Inferior parietal cortex (tissue), 1 donor: Measurements from ENCODE around the gene GALNT2.
A peak's percentile ranks its signal among the peaks of the same experiment; 100 is the strongest.

Experiments
- DNase-seq: peaks from one replicate; pipeline ENCODE4 v3.0.0-alpha.2; 2016; ENCODE audit errors: extremely low spot score

GALNT2 gene

DNA sequence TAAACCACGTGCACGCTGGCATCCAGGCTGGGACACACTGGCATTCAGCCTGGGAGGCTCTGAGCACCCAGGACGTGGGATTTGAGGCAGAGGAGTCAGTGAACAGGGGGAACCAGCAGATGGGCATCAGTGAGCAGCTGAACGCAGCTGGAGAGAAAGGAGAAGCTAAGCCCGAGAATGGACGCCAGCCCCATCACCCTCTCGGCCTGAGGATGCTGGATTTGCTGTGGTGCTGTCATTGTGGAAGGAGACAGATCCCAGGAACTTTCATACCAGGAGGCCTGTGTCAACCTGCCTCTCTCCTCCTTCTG lies 226.3 kb downstream of the GALNT2 start:
- no peak for DNase-seq

- DNase-seq: no peak
Observed at GRCh38 chr1:230295367-230295766, 228.3 kb downstream of the GALNT2 start.

DNA sequence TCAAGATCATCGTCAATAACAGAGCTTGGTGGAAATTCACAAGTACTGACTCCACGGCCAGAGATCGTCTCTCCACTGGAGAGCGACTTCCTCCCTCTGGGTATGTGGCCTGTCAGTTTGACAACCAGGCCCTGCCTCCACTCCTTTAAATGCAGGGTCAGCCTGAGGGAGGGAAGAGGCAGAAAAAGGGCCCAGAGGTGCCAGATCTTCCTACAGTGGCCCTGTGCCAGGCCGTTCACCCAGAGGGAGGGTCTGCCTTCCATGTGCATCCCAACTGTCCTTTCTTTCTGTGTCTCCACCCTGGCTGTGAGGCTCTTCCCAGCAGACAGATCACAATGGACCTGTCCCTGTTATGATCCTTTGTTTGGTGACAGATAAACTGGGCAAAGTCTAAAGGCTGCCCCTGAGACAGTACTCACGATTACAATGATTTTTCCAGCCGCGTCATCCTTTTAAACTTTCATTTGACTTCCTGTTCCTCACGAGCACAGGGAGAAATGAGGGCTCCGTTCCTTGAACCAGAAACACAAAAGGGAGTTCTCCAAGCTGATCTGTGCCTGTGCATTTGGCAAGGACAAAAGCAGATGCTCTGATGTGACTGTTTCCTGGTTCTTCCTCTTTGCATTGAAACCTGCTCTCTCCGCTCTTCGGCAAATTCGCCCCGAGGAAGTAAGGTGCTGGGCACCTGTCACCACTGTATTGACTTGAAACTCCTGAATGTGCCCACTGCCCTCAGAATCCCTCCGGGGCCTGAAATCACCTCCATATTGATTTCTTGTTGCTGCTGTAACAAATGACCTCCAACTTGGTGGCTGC lies 232.4 kb downstream of the GALNT2 start:
- no peak for DNase-seq

GRCh38 chr1:230300322-230301301 lies 233.6 kb downstream of the GALNT2 start:
- no peak for DNase-seq

DNA sequence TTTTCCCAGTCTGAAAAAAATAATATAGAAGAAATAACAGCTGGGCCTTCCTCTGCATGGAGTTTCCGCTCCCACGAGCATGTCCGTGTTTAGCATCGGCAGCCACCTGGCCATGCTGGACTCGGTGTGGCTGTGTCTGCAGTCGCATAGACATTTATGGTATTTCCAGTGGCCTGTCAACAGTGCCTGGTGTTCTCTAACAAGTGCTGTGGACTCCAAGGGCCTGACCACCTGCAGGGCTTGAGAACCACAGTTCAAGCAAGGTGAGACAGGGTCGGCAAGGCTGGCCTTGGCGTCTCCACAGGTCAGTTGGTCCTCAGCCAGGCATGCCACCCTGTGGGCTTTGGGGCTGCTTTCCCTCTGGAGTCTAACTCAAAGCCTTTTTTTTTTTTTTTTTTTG lies 234.3 kb downstream of the GALNT2 start:
- DNase-seq: no peak

GRCh38 chr1:230301822-230302221 lies 234.8 kb downstream of the GALNT2 start:
- DNase-seq: no peak

- no peak for DNase-seq
Observed at GRCh38 chr1:230303069-230303468, 236.0 kb downstream of the GALNT2 start.

GRCh38 chr1:230303822-230304221 lies 236.8 kb downstream of the GALNT2 start:
- no peak for DNase-seq

DNA sequence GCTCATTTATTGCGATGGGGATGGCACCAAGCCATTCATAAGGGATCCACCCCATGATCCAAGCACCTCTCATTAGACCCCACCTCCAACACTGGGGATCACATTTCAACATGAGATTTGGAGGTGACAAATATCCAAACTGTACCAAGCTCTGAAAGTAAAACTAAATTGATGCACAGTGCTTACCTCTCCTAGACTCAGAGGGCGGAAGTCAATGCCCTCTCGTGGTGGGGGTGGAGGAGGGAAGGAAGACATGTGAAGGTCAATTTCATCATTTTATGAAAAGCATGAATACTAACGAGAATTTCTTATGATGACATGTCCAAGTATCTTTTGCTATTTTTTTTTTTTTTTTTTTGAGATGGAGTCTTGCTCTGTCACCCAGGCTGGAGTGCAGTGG lies 239.1 kb downstream of the GALNT2 start:
- no peak for DNase-seq

GRCh38 chr1:230307213-230307612 lies 240.2 kb downstream of the GALNT2 start:
- DNase-seq: no peak

DNA sequence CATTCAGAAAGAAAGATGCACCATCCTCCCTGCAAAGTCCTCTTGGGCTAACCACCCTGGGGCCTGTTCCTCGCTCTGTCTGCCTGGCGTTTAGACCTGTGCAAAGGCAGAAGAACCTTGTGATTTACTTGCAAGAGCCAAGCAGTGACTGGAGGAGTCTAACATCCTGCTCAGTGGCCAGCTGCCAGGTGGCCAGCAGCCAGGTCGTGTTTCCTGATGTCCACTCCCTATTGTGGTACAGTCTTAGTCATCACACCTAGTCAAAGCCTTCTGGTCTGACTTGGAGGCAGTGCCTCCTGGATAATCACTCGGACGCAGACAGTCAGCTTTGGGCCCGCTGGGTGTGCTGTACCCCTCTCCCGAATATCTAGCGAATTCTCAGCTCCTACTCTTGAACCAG lies 241.0 kb downstream of the GALNT2 start:
- DNase-seq: no peak

GRCh38 chr1:230308821-230309220 lies 241.8 kb downstream of the GALNT2 start:
- no peak for DNase-seq

DNA sequence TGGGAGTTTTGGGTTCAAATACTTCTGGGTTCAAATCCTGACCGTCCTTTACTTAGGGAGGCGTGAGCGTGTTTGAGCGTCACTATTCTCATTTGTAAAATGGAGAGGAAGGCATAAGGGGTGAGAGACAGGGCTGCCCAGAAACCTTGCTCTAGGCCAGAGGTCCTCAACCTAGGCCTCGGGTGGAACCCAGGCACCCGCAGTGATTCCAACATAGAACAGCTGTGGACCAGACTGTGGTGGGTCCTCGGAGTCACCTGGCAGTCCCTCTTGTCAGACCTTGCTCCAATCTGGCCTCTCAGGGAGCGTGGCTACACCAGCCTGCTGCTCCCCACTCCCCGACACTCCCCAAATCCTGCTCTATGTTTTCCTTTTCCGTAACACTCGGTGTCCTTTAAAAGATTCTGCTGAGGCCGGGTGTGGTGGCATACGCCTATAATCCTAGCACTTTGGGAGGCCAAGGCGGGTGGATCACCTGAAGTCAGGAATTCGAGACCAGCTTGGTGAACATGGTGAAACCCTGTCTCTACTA lies 242.7 kb downstream of the GALNT2 start:
- no peak for DNase-seq

- DNase-seq: peak; percentile 94
Observed at GRCh38 chr1:230310381-230311163, 243.5 kb downstream of the GALNT2 start.

DNA sequence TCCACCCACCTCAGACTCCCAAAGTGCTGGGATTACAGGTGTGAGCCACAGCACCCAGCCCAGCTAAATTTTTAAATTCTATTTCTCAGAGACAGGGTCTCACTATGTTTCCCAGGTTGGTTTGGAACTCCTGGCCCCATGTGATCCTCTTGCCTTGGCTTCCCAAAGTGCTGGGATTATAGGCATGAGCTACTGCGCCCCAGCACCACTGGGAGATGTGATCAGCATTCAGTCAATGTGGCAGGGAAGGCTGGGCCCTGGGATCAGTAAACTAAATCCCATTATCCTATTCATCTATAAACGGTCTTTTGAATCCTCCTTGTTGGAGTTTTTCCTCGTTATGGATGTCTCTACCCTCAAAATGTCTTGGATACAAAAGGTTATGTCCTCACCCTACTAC lies 245.6 kb downstream of the GALNT2 start:
- no peak for DNase-seq

- no peak for DNase-seq
Observed at GRCh38 chr1:230313453-230314141, 246.6 kb downstream of the GALNT2 start.

DNA sequence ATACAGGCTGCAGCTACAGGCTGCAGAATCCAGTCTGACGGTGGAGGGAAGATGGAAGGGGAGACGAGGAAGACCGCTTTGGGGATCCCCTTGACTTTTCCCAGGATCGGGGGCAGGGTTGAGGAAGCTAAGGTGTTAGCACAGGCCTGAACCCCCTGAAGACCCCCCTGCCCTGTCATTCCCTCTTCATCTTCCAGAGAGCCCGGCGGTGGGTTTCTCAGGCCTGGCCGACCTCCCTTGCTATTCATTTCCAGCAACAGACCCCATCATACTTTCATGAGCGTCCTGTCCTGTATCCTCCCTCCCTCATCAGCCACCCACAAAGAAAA lies 247.1 kb downstream of the GALNT2 start:
- no peak for DNase-seq

GRCh38 chr1:230315099-230315498 lies 248.1 kb downstream of the GALNT2 start:
- no peak for DNase-seq

DNA sequence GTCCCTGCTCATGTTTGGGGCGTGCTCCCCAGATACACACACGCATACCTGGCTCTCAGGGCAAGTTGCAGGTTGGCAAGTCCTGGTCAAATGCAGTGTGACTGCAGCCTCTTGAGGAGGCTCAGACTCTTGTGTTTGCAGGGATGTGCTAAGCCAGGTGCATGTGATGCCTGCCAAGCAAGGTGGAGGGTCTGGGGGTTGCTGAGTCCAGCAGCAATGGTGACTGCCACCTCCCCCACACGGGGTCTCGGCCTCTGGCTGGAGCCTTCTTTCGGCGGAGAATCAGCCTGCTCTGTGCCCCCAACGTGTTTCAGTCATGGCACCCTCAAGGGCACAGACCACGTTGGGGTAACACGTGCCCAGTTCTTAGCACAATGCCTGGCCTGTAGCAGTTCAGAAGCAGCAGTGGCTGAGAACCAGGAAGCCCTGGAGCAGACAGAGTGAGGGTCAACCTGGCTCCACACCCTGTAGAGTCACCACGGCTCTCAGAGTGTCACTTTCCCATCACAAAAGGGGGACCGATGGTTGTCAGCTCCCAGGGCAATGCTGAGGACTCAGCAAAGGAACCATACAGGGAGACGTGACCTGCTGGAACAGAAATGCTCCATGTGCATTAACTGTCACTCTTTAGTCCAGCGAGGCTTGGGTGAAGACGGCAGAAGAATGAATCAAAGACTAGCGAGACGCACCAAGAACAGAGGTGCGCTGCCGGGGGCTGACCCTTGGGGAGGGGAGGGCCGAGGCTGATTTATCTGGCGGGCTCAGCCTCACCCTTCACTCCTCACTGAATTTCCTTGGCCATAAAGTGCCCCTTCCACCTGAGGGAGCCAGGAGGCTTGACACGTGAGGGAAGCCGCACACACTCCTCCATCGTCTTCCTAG lies 250.1 kb downstream of the GALNT2 start:
- DNase-seq: no peak
